IPS-NIHi11 (cell line): ENCODE measurements around the gene IQCK.

Experiments
- DNase-seq: peaks from one replicate; pipeline ENCODE4 v3.0.0; 2012; ENCODE audit warnings: mixed read lengths, low spot score

Gene IQCK

DNA sequence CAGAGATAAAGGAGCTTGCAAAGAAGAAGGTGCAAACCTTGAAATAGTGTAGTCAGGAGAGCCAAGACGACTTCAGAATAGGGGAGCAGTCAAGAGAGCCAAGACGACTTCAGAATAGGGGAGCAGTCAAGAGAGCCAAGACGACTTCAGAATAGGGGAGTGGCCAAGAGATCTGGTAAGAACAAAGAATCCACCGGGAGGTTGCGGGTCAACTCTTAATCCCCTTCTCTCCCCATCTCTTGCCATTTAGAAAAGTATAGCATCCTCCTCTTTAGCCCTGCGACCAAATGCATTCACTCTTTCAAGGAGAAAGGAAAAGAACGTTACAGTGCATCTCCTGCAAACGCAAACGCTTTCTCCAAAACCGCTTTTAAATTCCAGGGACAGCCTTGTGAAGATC lies 757 bp upstream of the IQCK start:
- DNase-seq: peak; percentile 44

DNA sequence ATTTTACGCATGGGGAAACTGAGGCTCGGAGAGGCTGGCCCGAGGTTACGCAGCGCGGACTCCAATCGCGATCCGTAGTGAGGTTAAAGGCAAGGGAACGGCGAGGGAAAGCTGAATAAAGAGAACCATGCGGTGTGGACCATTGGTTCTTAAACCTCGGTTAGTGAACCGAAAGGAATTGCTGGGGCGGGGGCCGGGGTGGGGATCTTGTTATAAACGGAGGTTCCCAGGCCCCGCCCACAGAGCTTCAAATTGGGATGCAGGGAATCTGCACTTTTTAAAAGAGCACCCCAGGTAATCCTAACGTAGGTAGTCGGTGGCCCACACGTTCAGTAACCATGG lies 524 bp downstream of the IQCK start:
- DNase-seq: no peak

DNA sequence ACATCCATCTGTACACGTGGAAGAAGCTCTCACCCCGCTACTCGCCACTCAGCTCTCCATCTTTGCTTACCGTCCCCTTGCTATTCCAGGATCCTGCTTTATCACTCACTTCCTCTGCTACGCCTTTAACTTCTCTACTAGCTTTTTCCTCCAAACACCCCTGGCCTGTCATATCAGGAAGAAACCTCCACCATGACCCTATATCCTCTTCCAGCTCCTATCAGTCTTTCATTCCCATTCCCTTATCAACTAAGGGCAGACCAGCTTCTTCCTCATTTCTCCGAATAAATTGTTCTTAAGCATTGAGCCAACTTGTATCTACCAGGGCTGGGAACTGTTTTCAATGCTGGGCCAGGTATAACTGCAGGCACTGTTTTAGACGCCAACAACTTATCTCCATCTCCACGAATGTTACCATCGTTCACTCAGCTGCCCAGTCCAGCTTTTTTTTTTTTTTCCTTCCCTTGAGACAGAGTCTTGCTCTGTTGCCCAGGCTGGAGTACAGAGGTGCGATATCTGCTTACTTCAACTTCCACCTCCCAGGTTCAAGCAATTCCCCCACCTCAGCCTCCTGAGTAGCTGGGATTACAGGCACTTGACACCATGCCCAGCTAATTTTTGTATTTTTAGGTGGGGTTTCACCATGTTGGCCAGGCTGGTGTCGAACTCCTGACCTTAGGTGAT lies 4.3 kb downstream of the IQCK start:
- DNase-seq: no peak

DNA sequence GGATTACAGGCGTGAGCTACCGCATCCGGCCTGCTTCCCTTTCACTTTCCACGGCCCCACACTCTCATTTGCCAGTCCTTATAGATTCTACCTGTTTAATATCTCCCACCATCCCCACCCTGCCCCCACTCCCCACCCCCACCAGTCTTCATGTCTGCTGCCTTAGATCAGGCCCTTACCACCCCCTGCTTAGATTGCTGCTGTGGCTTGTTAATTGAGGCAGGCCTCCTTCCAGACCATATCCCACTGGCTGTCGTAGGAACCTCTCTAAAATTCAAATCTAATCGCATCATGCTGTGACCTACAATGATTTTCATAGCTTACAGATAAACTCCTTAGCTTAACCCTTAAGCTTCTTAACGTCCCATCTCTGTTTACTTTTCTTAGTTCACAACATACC lies 4.9 kb downstream of the IQCK start:
- no peak for DNase-seq

DNA sequence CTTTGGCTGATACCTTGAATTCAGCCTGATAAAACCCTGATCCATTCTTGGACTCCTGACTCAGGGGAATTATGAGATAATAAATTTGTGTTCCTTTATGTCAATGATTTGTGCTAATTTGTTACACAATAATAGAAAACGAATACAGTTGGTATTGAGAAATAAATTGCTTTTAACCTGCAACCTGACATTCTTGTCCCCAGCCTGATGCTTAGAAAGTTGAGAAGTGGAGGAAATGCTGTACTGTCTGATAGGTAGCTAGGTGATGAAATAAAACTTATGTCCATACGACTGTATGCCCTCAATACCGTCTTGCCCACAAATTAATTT lies 10.5 kb downstream of the IQCK start:
- no peak for DNase-seq

DNA sequence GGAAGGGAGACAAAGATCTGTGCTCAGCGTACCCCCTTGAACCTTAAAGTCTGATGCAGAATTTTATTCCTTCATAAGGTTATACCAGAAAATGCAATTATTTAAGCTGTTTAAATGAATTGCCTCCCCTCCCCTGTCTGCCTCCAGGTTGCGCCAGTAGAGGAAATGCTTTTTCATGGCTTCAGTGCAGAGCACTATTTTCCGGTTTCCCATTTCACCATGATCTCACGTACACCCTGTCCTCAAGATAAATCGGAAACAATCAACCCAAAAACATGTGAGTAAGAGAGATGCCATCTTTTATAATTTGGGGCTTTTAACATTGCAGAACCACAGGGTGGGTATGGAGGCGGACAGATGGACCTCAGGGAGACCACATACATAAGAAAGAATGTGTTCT lies 15.5 kb downstream of the IQCK start:
- no peak for DNase-seq

DNA sequence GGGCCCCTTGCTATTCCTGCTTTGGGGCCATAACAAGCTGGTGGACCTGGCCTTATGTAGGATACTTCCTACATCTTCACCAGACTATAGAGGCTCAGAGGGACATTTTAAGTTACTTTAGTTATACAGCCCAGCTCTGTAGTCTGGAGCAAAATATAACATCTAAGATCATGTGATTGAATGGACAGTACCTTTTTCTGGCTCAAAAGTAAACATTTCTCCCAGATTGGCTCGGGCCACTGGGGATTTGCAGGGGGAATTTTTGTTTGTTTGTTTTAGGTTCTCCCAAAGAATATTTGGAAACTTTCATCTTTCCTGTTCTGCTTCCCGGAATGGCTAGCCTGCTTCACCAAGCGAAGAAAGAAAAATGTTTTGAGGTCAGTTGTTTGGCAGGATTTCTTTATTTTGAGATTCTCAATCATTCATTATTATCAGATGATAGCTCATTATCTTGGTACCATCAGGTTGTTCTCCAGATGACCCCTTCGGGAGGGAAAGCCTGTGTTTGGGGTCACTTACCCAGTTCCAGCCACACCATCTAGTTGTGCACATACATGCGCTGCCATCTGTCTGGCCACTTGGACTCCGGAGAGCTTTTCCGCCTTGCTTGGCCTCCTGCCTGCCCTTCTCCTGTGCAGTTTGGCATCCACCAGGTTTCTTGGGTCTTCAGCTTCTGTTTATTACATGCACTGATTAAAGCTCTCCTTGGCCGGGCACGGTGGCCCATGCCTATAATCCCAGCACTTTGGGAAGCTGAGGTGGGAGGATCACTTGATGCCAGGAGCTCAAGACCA lies 17.2 kb downstream of the IQCK start:
- DNase-seq: no peak

DNA sequence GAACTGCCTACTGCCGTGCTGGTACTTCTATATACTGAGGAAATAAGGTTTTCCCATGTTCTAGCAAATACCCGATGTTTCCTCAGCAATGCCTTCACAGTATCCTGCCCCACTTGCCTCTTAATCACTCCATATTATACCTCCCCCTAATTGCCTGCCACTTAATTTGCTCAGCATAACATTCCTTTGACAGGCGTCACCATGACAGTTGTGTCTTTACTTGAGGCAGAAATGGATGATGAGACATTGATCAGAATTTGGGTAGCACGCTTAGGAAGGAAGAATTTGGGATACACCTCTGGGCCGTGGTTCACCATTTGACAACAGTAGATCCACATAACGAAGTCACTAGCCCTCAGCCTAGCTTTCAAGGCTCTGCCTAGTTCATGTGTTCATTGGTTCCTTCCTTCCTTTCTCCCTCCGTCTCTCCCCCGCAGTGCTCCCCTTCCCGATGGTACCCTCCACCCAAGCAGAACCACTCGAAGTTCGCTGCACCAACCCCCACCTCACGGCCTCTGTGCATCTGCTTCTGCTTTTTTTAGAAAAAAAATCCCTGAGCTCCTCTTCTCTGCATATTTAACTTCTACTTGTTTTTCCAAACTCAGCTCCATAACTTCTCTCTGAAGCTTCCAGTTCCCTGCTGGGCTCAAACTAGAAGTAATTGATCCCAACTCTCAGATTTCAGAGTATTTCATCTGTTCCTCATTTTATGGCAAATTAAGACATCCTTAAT lies 19.4 kb downstream of the IQCK start:
- no peak for DNase-seq

DNA sequence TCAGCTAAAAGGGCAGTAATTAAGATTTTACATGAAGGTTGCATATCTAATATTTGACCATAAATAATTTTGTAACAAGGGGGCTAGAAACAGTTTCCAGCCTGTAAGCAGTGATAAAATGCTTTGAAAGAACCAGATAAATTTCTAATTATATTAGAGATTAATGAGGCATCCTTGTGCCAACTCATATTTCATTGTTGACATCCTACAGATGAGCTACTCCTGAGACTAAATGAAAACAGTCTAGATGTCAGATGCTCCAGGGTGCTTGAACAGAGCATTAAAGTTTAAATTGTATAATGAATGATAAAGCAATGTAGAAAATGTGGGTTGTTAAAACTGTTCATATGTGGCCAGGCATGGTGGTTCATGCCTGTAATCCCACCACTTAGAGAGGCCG lies 23.3 kb downstream of the IQCK start:
- DNase-seq: no peak

DNA sequence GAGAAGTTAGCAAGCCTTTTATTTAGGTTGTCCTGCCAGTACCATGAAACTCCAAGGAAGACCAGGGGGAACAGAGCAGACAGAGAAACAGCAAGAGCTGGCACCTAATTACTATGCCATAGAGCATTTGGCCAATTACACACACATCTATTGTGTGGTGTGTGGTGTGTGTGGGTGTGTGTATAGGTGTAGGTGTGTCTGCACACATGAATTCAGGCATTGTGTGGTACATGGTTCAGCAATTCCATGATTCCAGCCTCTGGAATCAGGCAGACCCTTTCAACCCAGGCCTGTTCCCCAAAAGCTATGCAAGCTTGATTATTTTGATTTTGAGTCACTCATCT lies 25.7 kb downstream of the IQCK start:
- DNase-seq: no peak

DNA sequence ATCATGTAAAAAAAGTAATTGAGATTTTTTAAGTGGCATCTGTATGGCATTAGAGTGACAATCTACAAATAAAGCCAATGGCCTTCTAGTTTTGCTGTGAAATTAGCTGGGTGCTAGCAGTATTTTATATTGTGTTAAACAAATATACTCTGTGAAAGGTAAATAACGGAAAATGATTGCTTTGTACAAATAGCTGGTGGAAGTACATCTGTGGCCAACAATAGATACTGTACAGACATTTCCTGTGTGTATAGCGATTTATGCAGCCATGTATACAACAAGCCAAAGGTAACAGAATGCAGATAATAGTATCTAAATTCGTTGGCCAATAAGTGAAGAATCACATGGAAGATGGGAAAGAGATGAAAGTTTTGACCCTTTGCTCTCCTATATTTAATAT lies 26.6 kb downstream of the IQCK start:
- DNase-seq: no peak

DNA sequence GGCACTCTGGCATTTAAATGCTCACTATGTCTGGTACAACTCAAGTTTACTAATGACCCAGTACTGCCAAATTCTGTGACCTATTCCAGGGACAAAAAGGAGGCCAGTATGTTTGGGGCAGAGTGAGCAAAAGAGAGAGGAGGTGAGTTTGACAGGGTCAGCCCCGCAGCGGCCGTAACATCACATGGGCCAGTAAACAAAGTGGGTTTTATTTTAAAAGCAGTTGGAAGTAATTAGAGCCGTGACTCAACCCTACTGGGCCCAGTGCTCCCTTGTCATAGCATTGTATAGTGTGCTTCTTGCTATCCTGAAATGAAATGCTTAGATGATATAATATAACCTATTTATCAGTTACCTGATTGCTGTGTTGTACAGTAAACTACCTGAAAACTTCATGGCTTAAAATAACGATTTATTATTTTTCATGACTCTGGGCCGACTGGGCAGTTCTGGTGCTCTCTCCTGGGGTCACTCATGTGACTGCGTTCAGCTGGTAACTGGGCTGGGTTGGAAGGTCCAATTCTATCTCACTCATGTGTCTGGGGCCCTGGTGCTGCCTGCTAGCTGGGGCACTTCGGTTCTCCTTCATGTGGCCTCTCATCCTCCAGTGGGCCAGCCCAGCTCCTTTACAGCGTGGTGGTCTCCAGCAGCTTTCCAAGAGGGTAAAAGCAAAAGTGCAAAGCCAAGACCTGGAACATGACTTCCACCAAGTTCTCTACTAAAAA lies 27.4 kb downstream of the IQCK start:
- no peak for DNase-seq

DNA sequence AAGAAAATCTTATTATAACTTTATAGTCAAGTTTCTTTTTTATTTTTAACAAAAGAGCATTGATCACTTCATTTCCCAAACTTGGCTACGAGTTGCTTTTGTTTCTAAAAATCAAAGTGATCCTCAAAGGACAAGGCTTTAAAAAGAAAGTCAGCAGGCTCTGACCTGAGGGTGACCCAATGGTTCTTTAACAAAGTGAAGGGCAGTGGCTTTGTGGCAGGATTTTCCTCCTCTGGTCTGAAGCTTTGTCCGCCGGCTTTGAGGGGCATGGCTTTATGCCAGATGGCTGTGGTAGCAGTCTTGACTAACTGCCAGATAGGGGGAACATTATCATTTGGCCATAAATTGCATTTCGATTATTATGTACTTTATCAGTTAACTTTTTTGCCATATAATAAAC lies 28.5 kb downstream of the IQCK start:
- peak; percentile 18 for DNase-seq

DNA sequence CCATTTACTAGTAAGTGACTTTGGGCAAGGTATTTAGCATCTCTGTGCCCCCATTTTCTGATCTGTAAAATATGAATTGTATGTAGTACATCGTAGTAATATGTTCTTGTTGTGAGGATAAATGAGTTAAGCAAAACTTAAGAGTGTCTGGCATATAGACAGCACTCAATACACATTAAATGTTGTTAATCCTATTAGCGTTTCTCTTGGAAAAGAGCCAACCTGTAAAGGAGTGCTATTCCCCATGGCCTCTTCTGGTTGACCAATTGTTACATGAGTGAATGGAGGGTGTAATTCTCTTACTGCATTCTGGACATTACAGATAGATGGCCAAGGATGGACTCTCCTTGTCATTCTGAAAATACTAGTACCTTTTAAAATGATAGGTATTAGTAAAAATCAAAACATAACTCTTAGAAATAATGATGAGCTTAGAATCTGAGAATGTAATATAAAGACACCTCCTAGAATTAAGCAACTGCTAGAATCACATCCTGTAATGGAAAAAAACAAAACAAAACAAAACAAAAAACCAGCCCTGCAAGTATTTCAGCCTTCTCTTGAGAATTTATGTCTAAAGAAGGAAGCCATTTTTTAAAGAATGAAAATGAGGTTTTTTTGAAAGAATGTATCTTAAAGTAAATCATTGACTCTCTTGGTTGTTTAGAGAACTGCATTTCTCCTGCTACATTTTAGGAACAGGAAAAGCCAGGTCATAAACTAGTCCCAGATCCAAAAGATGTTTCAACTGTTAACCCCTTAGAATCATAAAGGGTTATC lies 30.5 kb downstream of the IQCK start:
- DNase-seq: no peak

DNA sequence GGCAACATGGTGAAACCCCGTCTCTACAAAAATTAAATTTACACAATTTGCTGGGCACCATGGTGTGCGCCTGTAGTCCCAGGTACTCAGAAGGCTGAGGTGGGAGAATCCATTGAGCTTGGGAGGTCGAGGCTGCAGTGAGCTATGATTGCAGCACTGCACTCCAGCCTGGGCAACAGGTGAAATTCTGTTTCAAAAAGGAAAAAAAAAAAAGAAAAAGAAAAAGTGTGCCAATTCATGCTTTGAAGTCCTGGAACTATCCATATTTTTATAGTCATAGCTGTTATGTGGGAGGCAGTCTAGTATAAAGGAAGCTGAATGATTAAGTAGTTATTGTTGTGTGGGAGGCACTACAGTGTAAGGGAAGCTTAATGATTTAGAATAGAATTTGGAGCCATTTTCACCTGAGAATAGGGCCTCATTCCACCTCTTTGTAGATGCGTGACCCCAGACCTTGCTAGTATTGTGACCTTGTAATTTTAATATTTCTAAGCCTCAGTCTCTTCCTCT lies 31.6 kb downstream of the IQCK start:
- no peak for DNase-seq

DNA sequence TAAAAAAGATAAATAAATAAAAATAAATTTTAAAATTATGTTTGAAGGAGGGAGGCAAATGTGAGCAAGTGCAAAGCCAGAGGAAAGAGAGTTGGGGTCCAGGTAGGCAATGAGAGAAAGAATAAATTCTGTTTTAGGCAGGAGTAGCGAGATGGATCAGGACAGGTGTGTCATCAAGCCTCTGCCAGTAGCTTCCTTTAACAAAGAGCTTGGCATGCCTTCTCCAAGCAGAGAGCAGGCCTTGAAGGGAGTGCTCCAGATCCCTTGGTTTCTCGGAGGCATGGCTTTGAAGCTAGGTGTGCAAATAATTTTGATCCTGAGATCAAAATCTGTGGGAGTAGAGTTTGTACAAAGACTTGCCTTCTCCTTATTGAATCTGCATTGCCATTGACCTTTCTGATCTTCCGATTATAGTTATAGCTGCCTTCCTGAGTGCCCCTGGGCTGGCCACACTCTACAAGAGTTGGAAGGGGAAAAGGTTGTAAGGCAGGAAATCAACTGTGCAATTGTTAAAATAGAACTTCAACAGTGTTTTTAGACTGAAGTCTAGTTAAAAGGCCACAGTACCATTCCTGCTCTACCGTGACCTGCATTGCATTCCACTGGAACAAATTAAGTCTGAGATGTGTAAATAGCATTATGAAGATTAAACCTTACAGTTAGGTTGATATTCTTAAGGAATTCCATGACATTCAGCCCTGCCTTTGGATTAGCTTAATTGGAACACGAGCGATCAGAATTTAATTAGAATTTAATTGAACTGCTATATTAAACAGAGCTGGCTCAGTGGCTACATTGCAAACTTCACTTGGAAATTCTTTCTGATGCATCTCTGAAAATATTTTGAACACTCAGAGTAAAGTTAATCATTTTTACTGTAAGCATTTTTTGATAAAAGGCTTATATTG lies 33.7 kb downstream of the IQCK start:
- DNase-seq: no peak

DNA sequence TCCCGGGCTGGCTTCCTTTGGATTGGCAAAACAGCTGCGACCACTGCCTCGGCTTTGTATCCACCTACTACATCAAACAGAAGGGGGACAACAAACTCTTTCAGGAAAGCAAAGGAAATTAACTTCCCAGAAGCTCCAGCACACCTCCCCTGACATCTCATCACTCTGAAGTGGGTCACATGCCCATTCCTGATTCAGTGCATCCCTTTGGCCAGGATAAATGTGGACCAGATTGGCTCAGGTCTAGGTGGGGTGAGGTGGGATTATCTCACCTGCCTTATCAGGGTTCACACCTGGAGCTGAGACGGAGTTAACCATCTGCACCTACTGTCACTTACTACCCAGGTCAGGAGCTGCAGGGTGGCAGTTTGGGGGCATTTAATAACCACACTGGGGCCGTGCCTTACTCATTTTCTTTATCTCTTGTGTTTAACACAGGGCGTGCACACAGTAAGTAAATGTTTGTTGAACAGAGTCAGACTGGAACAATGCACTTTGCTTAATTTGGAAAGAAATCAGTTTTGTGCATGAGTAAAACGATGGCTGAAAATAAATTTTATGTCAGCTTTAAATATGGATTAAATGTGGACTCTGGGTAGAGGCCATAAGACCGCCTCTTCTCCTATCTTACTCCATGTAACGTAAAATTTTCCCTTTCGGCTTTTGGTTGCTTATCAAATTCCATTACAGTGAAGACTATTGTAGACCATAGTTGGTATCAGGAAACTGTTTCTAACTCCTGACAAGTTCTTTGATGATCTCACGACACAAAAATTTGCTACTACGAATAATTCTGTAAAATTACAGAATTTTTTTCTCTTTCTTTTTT lies 36.0 kb downstream of the IQCK start:
- no peak for DNase-seq

DNA sequence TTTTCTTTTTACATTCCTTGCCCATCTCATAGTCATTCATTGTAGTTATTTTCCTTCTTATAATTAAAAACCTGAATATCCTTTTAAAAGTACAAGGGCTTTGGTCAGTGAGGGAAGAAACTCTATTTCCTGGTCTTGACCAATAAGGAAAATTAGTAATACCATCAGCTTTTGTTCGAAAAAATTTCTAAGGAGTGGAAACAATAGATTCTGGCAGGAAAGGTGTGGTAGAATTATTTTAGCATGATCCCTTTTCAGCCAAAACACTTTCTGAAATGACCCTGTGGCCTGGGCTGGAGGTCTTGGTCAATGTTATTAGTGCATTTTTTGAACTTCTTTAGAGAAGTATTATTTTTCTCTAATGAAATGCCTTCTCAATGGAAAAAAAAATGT lies 36.6 kb downstream of the IQCK start:
- DNase-seq: no peak

DNA sequence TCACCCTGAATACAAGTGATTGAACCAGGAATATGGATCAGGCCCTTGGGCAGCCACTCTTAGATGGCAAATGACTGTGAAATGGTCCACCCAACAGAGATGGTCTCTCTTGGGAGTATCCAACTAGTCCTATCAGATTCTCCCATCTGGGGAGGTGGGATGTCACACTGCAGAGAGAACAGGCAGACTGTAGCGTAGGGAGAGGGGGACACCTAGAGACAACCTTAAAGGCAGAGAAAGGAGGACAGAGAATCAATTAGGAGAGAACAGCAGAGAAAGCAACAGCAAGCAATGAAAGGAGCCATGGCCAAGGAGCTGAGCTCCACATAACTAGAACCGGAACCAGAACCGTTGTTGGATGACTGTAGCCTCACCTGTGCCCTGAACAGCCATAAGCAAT lies 37.2 kb downstream of the IQCK start:
- no peak for DNase-seq

DNA sequence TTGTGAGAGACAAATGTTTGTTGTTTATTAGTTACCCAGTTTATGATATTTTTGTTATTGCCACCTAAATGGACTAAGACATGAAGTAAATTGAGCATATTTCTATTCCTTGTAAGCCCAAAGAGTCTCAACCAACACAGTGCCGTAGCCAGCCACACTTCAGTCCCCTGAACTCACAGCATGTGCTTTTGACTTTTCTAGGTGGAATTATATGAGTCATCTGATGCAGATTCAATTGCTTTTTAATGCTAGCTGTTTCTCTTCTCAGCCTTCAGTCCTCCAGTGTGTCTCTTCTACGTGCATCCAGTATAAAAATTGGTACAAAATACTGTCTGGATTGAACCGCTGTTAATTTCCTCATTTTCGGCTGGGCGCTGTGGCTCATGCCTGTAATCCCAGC lies 39.0 kb downstream of the IQCK start:
- no peak for DNase-seq
